Raji (cell line): ENCODE results near the gene DENND1A.

Source experiments
- POLR2A ChIP-seq: IDR thresholded peaks from 2 replicates; pipeline ENCODE4 v1.6.1; 2011; ENCODE audit warnings: low read depth, low read length, control low read depth; ENCODE audit not compliant: insufficient read depth

Gene DENND1A

GRCh38 chr9:123457583-123457982 lies 472.3 kb downstream of the DENND1A start:
- no peak for TF ChIP-seq POLR2A

- no peak for TF ChIP-seq POLR2A
Observed at GRCh38 chr9:123456011-123456410, 473.9 kb downstream of the DENND1A start.

- TF ChIP-seq POLR2A = no peak
Observed at GRCh38 chr9:123455187-123455586, 474.7 kb downstream of the DENND1A start.

GRCh38 chr9:123454361-123454760 lies 475.6 kb downstream of the DENND1A start:
- TF ChIP-seq POLR2A = no peak

GRCh38 chr9:123453831-123454321 lies 476.1 kb downstream of the DENND1A start:
- no peak for TF ChIP-seq POLR2A

GRCh38 chr9:123453076-123453667 lies 476.8 kb downstream of the DENND1A start:
- TF ChIP-seq POLR2A = no peak

GRCh38 chr9:123450996-123451395 lies 478.9 kb downstream of the DENND1A start:
- no peak for TF ChIP-seq POLR2A

- no peak for TF ChIP-seq POLR2A
Observed at GRCh38 chr9:123450098-123450770, 479.7 kb downstream of the DENND1A start.

- no peak for TF ChIP-seq POLR2A
Observed at GRCh38 chr9:123447934-123448646, 481.8 kb downstream of the DENND1A start.

GRCh38 chr9:123445981-123446610 lies 483.8 kb downstream of the DENND1A start:
- no peak for TF ChIP-seq POLR2A

GRCh38 chr9:123445116-123445515 lies 484.8 kb downstream of the DENND1A start:
- TF ChIP-seq POLR2A = no peak

GRCh38 chr9:123441769-123442168 lies 488.2 kb downstream of the DENND1A start:
- no peak for TF ChIP-seq POLR2A

- TF ChIP-seq POLR2A = no peak
Observed at GRCh38 chr9:123440256-123440655, 489.7 kb downstream of the DENND1A start.

GRCh38 chr9:123438821-123439220 lies 491.1 kb downstream of the DENND1A start:
- TF ChIP-seq POLR2A = no peak

- no peak for TF ChIP-seq POLR2A
Observed at GRCh38 chr9:123438321-123438720, 491.6 kb downstream of the DENND1A start.
